Measurements from ENCODE around the gene TMEM235.
"Not testable (repeated sequence)": the region's sequence is repeated elsewhere in the genome, so short reads cannot be mapped to it uniquely, and the experiment has no call there.

The TMEM235 gene

DNA sequence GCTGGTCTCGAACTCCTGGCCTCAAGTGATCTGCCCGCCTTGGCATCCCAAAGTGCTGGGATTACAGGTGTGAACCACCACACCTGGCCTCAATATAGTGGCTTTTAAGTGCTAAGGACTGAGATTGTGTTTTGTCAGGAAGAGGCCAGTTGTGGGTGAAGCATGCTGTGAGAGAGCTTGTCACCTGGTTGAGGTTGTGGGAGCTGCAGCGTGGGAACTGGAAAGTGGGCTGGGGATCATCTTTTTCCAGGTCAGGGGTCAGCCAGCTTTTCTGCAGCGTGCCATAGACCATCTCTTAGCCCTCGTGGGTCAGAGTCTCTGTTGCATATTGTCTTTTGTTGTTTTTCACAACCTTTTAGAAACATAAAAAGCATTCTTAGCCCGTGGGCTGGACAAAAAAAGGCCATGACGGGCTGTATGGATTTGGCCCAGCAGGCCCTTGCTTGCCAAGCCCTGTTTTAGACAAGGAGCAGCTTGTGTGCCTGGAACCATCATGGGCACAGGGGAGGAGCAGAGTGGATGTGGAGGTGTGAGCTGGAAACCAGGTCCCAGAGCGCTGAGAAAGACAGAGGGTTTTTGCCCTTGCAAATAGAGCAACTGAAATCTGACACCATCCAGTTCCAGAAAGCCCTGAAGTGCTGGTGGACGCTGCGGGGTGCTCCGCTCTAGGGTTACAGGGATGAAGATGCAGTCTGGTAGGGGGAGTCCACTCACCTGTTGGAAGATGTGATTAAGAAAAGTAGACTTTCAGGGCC lies 11.9 kb upstream of the TMEM235 start:
- no peak for DNase-seq

DNA sequence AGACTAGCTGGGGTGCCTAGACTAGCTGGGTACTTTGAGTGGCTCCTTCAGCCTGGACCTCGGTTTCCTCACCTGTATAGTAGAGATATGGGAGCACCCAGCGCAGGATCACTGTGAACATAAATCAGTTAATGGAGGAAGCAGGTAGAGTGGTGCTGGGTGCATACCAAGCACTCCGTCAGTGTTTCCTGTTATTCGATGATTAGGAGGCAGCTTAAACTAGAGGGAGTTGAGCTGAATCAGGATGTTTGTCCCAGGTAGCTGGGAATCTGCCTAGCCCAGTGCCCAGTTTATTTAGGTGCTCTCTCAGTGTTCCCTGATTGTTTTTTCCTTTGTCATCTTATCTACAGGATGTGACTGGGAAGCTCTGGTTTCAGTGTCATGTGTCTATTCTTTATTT lies 8.4 kb upstream of the TMEM235 start:
- DNase-seq, result no peak

DNA sequence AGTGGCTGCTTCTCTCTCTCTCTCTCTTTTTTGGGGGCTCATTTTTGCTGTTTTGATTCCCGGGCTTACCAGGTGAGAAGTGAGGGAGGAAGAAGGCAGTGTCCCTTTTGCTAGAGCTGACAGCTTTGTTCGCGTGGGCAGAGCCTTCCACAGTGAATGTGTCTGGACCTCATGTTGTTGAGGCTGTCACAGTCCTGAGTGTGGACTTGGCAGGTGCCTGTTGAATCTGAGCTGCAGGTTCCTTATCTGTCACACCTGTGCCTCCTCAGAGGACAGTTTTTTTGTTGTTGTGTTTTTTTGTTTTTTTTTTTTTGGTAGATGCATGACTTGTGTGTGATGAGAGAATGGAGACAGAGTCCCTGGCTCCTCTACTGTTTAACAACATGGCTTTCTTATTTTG lies 7.7 kb upstream of the TMEM235 start:
- DNase-seq, result no peak

DNA sequence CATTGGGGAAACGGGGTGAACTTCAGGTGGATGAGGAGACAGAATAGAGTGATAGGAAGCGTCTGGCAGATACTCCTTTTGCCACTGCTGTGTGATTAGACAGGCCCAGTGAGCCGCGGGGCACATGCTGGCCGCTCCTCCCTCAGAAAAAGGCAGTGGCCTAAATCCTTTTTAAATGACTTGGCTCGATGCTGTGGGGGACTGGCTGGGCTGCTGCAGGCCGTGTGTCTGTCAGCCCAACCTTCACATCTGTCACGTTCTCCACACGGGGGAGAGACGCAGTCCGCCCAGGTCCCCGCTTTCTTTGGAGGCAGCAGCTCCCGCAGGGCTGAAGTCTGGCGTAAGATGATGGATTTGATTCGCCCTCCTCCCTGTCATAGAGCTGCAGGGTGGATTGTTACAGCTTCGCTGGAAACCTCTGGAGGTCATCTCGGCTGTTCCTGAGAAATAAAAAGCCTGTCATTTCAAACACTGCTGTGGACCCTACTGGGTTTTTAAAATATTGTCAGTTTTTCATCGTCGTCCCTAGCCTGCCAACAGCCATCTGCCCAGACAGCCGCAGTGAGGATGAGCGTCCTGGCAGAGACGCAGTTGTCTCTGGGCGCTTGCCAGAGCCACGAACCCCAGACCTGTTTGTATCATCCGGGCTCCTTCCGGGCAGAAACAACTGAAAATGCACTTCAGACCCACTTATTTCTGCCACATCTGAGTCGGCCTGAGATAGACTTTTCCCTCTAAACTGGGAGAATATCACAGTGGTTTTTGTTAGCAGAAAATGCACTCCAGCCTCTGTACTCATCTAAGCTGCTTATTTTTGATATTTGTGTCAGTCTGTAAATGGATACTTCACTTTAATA lies 7.0 kb upstream of the TMEM235 start:
- no peak for DNase-seq

DNA sequence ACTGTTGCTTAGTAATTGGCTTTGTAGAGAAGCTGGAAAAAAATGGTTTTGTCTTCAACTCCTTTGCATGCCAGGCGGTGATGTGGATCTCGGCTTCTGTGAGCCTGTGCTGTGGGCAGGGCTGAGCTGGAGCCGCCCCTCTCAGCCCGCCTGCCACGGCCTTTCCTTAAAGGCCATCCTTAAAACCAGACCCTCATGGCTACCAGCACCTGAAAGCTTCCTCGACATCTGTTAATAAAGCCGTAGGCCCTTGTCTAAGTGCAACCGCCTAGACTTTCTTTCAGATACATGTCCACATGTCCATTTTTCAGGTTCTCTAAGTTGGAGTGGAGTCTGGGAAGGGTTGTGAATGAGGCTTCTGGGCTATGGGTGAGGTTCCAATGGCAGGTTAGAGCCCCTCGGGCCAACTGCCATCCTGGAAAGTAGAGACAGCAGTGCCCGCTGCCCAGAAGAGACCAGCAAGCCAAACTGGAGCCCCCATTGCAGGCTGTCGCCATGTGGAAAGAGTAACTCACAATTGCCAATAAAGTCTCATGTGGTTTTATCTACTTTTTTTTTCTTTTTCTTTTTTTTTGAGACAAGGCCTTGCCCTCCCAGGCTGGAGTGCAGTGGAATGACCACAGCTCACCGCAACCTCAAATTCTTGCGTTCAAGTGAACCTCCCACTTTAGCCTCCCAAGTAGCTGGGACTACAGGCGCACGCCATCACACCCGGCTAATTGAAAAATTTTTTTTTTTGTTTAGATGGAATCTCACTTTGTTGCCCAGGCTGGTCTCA lies 6.2 kb upstream of the TMEM235 start:
- no peak for DNase-seq

DNA sequence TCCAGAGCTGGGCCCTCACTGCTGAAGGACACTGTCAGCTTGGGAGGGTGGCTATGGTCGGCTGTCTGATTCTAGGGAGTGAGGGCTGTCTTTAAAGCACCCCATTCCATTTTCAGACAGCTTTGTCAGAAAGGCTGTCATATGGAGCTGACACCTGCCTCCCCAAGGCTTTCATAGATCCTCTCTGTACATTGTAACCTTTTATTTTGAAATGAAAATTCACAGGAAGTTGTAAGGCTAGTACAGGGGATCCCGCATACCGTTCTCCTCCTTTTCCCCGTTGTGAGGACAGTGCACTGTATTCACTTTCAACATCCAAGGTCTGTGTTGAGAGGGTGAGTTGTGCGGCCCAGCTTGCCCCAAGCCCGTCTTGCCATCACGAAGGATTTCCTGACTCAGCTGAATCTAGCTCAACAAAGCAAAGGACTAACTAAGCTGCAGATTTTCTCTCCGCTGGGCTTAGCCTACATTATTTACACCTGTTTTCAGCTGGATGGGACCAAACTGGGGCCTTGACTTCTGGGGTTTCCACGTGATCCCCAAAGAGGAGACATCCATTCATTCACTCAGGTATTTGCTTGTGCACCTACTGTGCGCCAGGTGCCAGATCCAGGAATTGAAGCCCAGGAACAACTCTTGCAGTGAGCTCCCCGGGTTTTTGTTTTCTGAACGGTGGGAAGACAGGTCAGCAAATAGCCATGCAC lies 5.2 kb upstream of the TMEM235 start:
- DNase-seq, result no peak

DNA sequence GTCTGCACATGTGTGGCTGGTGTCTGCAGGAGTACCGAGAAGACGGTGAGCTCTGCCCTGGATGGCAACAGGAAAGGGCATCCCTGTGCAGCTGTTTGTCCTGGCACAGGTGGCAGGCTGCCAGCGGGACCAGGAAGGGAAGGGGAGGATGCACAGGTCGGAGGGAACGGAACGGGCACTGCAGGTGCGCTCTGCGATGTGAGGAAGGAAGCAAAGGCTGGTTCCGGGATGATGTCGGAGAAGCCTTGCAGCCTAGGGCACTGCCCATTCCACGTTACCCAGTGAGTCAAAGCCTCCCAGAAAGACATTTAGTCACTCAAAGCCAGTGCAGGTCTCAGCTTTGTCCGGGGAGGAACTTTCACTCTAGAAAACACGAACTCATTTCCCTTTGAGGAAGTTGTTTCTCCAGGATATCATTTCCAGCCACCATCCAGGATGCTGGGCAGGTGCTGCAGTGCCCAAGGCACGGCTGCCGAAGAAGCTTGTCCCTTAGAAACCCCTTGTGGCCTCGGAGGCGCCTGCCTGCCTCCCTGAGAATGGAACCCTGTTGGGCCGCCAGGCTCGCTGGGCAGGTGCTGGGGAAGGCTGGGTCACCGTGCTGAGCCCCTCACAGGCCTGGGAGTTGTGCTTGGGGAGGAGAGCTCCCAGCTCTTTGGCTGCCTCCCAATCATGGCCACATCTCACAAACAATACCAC lies 4.5 kb upstream of the TMEM235 start:
- DNase-seq, result no peak

DNA sequence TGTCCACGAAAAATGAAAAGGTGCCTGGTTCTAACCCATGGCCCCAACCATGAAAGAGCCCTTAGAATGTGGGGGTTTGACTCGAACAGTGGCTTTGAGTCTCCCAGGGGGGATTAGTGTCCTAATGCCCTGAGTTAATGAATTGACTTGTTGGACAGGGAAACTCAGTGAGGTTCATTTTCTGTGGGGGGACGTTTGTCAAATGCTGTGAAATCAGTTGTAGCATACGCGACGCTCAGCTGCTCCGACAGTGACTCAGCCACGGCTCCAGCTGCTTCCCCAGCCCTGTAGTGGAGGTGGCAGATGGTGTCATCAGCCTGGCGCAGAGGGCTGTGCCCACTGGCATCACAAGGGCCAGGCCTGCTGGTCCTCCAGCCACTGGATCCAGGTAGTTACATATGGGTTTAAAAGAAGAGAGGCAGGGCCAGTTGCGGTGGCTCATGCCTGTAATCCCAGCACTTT lies 3.9 kb upstream of the TMEM235 start:
- no peak for DNase-seq

DNA sequence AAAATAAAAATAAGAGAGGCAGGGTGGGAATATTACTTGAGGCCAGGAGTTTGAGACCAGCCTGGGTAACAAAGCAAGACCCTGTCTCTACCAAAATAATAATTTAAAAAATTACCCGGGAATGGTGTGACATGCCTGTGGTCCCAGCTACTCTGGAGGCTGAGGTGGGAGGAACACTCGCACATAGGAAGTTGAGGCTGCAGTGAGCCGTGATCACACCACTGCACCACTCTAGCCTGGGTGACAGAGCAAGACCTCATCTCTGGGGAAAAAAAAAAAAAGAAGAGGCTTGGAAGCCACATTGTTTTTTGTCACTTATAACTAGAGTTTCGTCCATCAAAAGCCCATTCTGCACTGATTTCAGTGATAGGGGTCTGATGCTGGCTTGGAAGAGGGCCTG lies 3.3 kb upstream of the TMEM235 start:
- DNase-seq, result no peak

DNA sequence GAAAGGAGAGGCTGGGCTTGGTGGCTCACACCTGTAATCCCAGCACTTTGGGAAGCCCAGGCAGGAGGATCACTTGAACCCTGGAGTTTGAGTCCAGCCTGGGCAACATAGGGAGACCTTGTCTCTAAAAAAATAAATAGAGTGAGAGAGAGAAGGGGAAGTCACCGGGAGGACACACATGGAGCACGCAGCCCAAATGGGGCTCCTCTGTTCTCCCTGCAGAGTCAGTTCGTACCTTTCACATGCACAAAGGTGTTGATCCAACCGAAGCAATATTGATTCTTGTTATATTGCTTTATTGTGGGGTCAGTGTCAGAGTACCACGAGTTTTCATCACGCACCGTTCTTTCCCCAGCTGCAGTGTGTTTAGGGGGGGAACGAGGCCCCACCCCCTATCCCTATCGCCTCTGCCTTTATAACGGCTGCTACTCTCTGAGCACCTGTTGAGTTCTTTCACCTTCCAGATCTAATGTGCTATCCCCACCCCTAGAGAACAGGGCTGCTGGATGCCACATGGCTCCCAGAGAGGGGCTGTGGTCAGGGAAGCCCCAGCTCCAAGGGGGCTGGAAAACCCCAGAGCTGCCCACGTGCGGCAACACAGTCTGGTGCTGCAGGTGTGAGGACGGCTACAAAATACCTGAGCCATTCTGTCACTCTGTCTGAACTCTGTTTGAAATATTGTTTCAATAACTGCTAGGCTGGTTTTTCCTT lies 1.0 kb upstream of the TMEM235 start:
- no peak for DNase-seq

DNA sequence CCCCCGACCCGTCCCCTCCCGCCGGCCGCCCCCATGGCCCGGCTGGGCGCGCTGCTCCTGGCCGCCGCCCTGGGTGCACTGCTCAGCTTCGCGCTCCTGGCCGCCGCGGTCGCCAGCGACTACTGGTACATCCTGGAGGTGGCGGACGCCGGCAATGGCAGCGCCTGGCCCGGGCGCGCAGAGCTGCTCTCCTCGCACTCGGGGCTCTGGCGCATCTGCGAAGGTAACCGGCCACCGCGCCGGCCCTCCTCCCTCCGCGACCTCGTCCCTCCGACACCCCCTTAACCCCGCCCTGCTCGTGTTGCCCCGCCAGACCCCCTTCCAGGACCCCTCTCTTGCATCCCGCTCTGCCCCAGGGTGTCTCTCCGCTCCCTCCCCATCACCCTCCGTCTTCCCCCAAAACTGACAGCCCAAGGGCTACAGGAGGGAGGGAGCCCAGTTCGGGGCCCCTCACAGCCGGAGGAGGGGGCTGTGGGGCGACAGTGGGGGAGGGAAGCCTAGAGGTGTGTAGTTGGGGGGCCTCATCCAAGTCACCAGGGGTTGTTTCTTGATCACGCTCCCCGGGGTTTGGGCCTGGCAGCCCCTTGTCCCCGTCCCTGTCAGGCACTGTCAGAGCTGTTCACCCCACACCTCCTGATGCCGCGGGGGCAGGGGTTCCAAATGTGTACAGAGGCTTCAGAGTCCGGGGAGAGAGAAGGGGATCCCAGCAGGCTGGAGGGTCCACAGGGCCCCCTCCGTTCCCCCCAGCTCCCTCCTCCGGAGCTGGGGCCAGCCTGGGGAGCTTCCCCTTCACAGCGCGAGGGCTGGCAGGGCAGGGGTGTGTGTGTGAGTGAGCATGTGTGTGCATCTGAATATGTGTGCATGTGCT lies 794 bp downstream of the TMEM235 start:
- DNase-seq, result peak in 1 of 5 experiments; percentile 42

DNA sequence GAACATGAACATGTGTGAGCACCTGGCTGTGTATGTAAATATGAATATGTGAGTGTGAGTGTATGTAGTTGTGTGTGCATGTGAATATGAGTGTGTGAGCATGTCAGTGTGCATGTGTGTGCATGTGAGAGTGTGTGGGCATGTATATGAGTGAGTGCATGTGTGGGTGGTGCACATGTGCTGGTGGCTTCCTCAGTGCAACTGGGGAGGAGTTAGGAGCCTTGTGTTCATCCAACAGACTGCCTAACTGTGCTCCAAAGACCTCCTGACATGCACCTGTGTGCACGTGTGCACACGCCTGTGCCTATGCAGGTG lies 1.4 kb downstream of the TMEM235 start:
- DNase-seq, result no peak

DNA sequence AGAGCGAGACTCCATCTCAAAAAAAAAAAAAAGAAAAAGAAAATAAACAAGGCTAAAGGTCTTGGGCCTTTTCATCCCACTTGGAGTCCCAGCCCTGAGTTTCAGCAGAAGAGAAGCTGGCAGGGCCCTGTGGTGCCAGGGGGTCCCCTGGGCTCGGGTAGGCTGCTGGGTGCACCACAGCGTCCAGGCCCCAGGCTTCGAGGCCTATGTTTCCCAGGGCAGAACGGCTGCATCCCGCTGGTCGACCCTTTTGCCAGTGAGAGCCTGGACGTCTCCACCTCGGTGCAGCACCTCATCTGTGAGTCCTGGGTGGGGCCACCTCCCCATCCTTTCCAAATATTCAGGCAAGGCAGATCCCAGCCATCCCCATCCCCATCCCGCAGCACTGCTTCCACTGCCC lies 2.2 kb downstream of the TMEM235 start:
- DNase-seq, result no peak

DNA sequence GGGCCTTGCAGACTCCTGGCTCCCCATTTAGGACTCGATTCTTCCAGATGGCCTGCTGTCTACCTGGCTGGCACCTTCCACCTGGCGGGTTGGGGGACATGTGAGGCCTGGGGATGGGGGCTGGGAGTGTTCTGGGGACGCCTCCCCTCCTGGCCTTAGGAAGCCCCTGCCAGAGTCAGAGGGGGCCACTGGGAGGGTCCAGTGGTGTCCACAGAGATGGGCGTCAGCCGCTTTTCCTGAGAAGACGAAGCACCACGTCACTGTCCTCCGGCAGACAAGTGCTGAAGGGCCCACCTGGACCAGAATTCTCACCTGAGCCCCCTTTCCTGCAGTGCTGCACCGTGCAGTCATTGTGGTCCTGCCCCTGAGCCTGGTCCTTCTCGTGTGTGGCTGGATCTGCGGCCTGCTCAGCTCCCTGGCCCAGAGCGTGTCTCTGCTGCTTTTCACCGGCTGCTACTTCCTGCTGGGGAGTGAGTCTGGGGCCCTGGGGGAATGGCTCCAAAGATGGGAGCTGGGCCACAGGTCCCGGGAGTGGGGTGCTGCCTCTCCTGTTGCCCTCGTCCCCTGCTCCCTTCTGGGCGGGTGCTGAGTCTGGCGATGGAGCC lies 2.9 kb downstream of the TMEM235 start:
- no peak for DNase-seq

DNA sequence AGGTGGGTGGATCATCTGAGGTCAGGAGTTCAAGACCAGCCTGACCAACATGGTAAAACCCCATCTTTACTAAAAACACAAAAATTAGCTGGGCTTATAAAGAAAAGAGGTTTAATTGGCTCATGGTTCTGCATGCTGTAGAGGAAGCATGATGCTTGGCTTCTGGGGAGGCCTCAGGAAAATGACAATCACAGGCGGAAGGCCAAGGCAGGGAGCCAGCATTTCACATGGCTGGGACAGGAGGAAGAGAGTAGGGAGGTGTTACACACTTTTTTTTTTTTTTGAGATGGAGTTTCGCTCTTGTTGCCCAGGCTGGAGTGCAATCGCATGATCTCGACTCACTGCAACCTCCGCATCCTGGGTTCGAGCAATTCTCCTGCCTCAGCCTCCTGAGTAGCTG lies 3.6 kb downstream of the TMEM235 start:
- not testable (repeated sequence) for DNase-seq

DNA sequence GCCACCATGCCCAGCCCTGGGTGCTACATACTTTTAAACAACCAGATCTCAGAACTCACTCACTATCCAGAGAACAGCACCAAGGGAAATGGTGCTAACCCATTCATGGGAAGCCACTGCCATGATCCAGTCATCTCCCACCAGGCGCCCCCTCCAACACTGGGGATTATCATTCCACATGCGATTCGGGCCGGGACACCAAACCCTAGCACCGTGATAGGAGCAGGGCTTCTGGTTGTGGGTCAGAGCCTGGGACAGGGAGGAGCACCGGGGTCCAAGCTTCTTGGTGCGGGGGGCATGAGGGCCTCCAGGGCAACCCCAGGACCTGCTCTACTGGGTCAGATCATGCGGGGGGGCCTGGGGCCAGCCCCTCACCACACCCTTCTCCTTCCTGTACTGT lies 4.5 kb downstream of the TMEM235 start:
- no peak for DNase-seq

DNA sequence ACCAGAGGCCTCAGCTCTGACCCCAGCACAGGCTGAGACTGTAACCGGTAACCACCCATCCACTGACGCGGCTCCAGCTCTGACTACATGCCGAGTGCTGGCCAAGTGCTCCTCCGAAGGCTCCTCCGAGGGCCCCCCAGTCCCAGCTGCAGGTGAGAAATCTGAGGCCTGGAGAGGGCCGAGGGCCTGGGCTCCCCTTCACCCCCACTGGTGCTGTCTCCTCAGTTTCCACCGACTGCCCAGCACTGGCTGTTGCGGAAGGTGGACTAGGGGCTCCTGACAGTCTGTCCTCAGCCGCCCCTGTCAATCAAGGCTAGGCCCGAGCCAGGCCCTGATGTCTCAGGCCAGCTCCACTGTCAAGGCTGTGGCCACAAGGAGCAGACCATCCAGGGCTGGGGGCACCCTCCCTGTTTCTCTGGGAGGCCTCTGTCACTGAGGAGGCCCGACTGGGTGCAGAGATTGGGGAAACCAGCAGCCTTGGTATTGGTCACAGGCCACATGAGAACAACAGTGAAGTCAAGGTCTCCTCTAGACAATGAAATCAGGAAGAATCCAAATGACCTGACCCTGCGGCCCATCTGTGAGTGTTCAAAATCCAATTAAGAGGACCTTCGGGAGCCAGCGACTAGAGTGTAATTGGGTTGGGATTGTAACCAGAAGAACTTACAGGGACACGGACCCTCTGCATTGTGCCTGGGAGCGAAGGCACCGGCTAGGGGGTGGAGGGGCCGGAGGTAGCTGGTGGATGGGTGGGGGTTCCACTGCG lies 5.1 kb downstream of the TMEM235 start:
- no peak for DNase-seq

DNA sequence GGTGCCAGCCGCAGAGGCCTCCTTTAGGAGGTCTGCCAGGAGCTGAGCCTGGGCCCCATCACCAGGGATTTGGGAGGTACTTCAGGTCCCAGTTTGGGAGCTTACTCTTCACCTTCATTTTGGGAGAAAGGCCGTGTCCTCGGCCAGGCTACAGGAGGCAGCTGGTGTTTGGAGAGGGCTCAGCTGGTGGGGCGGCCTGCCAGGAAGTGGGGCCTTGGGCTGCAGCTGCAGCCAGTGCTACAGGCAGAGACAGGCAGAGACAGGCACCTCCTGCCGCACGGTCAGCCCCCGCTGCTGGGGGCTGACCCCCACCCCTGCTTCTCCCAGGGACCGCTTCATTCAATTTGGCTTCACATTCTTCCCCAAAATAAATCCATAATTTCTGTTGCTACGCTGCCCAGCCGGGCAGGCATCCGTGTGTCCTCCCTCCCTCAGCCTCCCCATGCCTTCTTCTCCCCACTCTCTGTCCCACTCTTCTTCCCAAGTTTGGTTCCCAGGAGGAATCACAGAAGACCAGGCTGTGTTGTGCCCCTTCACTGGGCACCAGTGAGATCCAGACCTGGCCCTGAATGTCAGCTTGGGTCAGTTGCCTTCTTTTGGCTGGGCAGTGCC lies 6.1 kb downstream of the TMEM235 start:
- no peak for DNase-seq
